GM21786 (cell line): ENCODE measurements around the gene MFNG.

Source experiments
- ATAC-seq: cut with Tn5 transposase; IDR thresholded peaks from one replicate; pipeline ENCODE4 v1.9.1; 2021; ENCODE audit not compliant: unreplicated experiment

The MFNG gene

DNA sequence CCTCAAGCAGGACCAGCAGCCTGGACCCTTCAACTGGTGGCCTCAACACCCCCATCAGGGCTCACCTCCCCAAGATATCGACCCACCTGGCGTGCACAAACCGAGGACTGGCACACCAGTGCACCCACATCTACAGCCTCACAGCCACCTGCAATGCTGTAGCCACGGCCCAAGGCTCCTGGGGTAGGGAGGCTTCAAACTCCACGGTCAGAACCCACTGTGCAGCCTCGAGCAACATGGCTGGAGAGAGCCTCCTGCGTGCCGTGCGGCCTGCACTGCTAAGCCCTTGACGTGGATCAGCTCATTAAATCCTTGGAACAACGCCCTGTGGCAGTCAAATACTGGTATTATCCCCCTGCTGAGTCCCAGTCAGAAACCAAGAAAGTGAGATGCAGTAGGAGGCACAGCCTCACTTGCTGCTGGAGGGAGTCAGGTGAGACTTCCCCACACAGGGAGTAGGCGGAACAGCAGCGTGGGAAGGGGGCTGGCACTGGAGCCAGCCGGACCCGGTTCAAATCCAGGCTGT lies 28.4 kb upstream of the MFNG start:
- no peak for ATAC-seq

- no peak for ATAC-seq
These were observed 25.4 kb upstream of the MFNG start for GRCh38 chr22:37511395-37512104.

DNA sequence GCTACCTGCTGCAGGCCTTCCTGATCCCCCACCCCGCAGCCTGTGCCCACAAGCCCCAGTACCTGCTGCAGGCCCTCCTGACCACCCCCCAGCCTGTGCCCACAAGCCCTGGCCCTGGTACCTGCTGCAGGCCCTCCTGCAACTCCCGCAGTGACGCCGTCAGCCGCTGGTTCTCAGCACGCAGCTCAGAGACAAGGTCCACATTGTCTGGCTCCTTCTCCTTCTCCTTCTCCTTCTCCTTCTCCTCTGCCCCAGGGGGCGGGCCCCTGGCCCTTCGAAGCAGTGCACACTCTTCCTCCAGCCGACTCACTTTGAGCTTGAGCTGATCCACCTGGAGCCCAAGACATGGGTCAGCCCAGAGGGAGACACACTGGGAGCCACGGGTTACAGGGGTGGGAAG lies 23.9 kb upstream of the MFNG start:
- no peak for ATAC-seq

DNA sequence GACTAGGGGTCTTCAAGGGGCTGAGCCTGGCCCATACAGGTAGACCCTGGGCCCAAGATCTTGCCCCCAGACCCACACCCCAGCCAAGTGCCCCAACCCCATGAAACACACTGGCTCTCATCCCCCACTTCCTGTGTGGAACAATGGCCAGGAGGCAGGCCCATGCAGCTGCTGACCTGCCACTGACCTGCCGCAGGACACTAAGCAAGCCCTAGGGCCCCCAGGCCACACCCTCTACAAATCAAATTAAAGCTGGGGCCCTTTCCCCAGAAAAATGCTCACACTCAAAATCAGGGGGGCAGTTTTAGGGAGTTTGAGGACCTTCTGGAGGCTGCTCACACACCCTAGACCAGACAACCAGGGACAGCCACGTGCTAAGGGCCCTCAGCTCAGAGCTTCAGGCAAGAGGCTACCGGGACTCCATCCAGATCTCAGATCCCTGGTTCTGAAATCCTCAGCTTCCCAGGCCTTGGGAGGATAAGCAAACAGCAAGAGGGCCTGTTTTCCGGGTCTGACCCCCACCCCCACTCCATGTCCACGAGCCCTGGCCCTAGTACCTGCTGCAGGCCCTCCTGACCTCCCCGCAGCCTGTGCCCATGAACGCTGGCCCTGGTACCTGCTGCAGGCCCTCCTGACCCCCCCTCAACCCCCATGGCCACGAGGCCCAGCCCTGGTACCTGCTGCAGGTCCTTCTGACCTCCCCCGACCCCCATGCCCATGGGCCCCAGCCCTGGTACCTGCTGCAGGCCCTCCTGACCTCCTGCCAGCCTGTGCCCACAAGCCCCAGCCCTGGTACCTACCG lies 23.1 kb upstream of the MFNG start:
- no peak for ATAC-seq

GRCh38 chr22:37508431-37508992 lies 22.3 kb upstream of the MFNG start:
- ATAC-seq, result no peak

GRCh38 chr22:37507731-37508130 lies 21.5 kb upstream of the MFNG start:
- no peak for ATAC-seq

- ATAC-seq, result no peak
These were observed 19.8 kb upstream of the MFNG start for GRCh38 chr22:37505989-37506388.

- ATAC-seq, result no peak
These were observed 19.4 kb upstream of the MFNG start for GRCh38 chr22:37505565-37505964.

- ATAC-seq, result no peak
These were observed 18.8 kb upstream of the MFNG start for GRCh38 chr22:37504964-37505363.

DNA sequence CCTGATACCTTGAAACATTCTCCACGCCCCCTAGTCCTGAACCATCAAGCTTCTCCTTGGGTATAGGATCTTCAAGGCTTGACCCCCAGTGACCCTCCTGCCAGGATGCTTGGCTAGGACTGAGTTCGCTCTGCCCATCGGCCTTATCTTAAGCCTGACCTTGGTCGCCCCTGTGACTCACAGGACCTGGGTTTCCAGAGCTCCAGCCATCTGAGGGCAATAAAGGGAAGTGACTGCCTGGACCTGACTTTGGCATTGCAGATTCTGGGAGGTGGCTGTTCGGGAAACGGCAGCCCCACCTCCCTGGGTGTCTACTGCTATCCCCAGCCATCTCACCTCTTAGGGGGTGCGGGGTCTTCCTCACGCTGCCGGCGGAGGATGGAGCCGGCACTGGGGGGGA lies 17.7 kb upstream of the MFNG start:
- ATAC-seq, result no peak

DNA sequence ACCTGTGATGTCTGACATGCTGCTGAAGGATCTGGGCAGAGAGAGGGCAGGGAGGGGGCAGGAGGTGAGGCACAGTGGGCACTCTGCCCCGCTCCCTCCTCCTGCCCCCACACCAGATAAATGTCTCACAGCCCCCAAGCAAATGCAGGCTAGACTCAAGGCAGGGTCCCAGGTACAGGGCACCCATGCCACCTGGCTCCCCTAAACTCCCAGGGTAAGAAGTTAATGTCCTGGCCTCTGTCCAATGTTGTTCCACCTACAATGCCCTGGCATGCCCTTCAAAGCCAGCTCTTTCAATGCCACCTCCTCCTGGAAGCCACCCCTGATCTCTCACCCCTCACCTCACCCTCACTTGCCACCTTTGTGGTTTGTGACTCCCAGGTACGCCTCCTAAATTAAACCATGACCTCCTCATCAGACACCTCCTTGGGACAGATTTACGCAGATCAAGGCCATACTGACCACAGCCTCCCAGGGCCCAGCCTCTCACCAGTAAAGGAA lies 17.0 kb upstream of the MFNG start:
- no peak for ATAC-seq

GRCh38 chr22:37502342-37503182 lies 16.4 kb upstream of the MFNG start:
- no peak for ATAC-seq

- ATAC-seq, result no peak
These were observed 15.6 kb upstream of the MFNG start for GRCh38 chr22:37501610-37502341.

GRCh38 chr22:37500745-37501609 lies 14.8 kb upstream of the MFNG start:
- ATAC-seq, result no peak

DNA sequence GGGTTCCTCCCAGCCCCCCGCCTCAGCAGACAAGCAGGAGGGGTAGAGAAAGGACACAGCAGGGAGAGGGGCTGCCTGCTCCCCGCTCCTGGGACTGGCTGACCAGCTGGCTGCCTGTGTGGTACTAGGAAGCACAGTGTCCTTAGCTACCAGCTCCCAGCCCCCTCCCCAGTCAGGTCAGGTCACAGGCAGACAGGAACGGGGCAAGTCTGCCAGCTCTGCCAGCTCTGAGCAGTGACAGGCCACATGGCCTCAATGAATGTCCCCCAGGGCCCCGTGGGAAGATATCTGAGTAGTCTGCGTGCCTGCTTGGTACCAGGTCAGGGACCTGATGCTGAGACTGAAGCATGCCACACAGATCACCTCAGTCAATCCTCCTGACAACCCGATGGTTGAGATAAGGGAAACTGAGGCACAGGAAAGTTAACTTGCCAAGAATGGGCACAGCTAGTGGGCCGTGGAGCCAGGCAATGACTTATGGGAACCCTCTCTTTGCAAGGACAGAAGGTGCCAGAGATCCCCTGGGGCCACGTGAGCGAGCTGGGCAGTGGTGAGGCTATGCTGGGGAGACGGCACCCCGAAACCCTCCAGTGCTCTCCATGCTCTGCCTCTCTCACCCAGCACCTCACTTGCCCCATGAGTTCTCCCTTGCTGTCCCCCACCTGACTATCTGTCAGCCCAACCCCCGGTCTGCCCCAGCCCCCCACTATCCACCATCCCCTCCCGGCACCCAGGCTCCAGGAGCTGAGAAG lies 13.8 kb upstream of the MFNG start:
- ATAC-seq, result no peak

GRCh38 chr22:37499027-37499707 lies 13.0 kb upstream of the MFNG start:
- ATAC-seq, result no peak

DNA sequence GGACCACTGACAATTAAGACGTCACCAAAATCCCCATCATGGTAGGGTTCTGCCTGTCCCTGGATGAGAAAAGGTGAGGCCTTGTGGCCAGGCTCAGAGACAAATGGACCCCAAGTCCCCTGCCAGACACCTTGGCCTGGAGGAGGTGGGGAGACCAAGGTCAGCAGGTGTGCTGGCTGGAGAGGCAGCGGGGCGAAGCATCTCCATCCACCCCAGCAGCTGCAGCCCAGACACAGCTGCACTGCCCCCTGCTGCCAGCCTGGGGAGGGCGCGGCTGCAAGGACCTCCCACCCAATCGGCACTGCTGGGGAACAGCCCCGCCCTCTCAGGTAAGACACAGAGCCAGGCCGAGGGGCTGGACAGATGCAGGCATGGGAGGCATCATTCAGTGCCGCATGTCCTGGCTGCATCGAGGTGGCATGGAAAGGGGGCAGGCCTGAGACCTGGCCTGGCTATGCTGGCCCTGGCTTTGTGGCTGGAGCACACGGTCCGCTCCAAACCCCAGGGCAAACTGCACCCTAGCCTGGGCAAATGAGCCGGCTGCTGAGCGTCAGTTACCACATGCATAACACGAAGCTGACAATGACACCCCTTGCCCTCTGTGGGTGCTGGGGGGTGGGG lies 12.2 kb upstream of the MFNG start:
- no peak for ATAC-seq
